Measurements from ENCODE around the gene SMPD2.

SMPD2 gene

DNA sequence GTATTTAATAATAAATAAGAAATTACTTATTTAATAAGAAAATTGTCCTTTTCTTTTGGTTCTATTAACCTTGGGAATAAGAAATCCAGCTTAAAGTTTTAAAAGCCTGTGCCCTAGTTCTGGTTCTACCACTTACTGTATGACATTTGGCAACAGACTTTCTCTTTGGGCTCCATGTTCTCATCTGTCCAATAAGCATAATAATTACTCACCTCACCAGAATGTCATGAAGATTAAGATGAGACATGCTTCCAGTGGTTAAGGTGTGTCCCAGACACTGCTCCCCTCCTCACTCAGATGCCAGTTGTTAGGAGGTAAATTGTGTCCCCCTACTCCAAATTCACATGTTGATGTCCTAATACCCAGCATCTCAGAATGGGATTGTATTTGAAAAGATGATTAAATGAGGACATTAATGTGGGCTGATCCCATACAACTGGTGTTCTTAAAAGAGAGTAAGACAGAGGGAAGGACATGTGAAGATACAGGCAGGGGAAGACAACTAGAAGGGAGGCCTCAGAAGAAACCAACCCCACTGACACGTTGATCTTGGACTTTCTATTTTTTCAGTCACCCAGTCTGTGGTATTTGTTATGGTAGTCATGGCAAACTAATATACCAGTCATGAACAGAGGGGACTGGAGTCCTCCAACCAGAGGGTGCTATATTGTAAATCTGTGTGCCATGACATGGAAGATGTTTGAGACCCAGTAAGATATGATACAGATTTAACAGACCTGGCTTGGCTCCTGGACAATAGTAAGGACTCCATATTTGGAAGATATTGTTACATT, 21.4 kb downstream of the SMPD2 start:
- DNase-seq: no peak

DNA sequence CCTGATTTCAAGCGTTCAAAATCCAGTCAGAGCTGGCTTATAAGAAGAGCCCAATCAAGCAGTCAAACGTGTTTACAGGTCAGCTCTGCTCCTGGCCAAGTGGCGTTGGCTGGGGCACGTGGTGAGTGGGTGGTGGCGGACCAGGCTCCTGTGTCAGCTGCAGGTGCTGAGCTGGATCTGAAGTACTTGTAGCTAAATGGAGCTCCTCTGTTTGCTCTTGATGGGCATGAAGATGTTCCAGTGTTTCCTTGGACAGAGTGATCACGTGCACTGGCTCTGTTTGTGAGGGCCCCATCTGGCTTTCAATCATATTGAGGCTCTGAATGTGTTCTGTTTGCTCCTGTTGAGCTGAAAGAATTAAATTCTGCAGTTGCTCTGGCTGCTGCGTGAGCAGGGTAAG, 25.2 kb downstream of the SMPD2 start:
- DNase-seq: no peak

DNA sequence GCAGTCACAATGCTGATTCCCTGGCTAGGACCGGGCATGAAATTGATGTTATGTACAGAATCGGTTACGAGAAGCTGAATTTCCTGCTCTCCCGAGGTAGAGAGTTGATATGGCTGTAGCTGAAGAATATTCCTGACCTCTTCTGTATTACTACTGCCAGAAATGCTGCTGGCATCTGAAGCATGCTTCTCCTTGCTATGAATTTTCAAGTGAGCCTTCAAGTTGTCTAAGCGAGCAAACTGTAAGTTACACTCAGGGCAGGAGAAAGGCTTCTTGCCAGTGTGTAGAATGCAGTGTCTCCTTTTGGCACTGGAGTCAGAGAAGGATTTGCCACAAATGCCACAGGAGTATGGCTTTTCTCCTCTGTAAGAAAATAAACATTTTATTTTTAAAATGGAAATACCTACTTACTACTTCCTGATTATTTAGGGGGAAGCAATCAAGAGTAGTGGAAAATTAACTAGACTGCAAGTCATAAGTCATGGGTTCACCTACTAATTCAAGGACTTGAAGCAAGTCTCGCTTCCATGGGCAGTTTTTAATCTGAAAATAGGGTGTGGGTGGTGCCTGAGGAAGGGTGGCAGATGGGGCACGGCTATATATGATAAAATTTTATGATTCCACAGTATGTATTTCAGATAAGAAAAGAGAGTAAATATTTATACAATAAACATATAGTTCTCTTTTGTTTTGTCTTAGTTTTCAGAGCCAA, 25.8 kb downstream of the SMPD2 start:
- DNase-seq: no peak

DNA sequence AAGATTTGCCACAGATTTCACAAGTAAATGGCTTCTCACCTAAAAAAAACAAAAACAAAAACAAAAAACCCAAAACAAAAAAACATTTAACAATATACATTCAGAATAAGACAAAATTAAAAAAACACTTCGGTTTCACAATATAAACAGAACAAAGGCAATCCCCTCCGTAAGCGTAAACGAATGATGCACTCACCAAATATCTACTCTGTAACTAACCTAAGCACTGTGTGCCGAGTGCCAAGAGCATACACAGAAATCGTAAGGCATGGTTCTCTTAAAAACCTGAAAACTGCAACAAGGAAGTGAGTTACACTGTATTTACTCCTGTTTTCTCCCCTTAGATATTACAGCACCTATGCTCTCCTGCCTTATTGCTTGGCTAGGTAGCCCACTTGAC, 27.2 kb downstream of the SMPD2 start:
- no peak for DNase-seq

DNA sequence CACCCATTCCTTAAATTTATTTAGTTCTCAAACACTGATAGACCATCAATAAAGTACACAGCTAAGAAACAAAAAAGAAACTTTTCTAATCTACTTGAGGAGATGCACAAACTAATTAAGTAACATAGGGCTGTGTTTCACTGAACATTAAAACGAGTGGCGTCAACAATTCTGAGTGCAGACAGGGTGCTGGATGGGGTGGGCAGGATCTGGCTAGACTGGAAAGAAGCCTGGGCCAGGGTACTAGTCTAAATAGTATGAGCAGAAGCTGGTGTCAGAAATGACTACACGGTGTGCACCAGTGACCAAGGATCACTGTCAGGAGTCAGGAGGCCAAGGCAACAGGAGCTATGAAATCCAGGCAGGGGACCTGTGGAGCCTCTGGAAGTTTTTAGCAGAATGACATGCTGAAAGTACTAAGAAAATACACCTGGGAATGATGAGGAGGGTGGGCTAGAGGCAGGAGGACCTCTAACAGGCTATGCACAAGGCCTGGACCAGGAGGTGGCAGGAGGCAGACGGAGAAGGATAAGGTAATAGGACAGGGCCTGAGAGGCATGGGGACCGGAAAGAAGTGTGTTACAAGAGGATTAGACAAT, 29.2 kb downstream of the SMPD2 start:
- no peak for DNase-seq

DNA sequence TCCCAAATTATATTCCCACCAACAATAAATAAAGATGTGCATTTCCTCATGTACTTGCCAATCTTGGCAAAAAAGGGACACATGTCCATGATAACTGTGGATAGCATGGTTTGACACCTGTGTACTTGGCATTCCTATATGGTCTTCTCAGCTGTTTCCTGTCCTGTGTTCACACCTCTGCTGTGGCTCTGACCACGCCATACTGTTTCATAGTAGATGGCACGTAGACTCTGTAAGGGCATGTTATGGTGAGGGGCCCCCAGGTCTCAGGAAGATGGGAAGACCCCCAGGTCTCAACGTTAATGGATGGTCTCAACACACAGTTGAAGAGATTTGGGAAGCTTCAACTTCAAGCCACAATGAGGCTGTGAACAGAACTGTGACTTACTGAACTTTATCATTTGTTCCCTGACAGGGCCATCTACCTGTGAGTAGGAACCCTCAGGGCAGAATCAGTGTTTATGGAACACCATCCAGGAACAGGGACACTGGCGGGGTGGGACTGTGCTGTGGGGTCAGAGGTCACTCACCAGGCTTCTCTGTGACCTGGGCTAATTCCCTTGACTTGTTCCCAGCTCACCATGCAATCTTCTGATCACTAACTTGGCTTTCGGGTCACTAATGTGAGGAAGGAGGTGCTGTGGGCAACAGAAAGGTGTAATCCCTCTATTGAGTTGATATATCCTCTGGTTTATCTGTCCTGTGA, 30.7 kb downstream of the SMPD2 start:
- no peak for DNase-seq

DNA sequence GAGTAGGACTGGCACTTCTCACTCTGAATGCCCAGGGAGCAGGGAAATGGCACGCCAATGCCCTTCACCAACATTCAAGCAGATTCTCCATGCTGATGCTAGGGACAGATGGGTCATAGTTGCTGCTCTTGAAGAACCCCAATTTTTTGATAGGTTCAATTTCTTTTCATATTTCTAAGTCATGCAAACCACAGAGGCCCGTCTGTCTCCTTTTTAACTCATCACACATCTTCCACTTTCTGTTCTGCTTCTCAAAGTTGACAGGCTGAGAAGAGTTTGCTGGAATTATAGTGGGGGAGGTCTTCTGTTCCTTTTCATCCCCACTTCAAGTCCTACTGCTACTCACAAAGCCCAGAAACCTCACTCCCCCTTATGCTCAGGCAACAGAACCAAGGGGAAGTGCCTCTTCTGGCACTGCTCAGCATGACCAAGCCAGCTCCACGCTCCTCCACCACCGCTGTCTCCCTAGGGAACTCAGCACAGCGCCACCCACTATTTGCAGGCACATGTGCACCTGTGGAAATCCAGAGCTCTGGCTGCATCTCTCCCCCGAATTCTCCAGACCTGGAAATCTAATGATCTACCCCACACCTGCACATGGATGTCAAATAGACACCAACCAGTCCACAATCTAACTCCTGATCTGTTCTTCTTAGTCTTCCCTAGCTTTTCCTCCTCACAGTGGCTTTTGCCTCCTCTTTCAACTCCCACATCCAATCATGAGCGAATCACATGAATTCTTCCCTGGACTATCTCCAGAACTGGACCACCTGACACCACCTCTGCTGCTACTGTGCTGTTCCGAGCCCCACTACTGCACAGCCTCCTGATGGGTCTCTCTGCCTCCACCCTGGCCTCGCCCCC, 31.8 kb downstream of the SMPD2 start:
- DNase-seq: peak in 1 of 5 experiments; percentile 38

DNA sequence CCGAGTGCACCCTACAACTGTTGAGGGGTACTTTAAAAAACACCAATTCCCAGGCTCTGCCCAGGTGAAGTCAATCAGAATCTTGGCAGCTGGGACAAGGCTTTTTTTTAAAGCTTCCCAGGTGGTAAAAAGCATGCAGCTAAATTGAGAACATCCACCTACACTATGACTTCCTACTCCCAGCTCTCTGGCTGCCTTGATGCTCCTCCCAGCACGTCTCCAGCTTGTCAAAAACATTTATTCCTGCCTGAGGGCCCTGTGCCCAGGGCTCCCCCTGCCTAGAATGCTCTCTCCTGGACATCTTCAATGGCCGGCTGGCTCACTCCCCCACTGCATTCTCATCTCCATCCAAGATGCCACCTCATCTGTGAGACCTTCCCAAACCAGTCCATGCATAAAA, 32.6 kb downstream of the SMPD2 start:
- DNase-seq: no peak

DNA sequence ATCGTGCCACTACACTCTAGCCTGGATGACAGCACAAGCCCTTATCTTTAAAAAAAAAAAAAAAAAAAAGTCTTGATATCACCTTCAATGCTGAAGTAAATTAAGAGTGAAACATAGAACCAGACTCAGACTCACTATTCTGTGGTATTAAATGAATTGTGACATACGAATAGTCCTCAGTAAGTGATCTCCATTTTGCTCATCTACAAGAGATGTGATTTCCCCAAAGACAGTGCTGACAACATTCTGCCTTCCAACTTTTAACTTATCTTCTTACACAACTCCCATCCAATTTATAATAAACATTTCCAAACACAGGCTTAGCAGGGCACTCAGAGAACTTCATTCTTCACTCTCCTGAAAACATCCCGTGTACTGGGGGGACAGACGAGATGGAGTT, 34.5 kb downstream of the SMPD2 start:
- peak in 1 of 5 experiments; percentile 46 for DNase-seq

DNA sequence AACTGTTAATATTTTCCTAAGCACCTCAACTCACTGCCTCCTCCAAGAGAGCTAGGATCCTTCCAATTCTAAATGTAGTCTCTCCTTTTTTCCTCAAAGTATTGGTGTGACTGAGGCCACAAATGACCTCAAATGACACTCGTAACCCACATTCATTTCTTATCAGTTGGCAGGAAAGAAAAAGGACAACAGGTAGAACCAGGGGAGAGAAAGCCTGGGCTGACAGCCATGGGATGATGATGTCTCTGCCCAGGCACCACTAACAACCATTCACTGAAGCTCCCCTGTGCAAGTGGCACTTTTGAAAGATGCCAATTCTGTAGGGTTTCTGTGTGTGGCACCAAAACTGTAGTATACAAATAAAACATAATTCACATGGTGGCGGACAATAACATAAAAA, 35.1 kb downstream of the SMPD2 start:
- DNase-seq: no peak

DNA sequence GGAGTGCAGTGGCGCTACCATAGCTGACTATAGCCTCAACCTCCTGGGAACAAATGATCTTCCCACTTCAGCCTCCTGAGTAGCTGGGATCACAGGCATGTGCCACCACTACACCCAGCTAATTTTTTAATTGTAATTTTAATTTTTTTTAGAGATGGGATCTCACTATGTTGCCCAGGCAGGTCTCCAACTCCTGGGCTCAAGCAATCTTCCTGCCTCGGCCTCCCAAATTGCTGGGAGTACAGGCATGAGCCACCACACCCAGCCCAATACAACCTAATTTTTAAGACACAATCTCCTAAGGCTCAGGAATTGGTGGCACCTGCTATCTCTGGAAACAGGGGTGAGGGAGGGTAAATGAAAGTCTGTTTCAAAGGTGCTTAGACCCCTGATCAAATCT, 36.7 kb downstream of the SMPD2 start:
- DNase-seq: no peak

DNA sequence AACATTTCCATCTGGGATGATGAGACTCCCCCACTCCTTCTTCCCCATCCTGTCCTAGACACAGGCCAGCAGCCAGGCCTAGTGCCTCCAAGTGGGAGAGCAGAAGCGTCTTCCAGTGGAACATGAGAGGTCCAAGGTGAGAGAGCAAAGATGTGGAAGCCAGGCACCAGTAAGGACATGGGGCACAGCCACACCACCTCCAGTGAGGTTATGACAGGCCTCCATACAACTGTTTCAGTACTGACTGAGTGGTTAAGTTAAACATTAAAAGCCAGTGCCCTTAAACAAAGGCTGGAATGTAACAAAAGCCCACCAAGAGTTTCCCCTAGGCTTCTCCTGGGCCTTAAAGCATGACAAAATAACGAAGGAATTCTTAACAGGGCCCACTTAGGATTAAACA, 37.2 kb downstream of the SMPD2 start:
- DNase-seq: peak in 1 of 5 experiments; percentile 37

DNA sequence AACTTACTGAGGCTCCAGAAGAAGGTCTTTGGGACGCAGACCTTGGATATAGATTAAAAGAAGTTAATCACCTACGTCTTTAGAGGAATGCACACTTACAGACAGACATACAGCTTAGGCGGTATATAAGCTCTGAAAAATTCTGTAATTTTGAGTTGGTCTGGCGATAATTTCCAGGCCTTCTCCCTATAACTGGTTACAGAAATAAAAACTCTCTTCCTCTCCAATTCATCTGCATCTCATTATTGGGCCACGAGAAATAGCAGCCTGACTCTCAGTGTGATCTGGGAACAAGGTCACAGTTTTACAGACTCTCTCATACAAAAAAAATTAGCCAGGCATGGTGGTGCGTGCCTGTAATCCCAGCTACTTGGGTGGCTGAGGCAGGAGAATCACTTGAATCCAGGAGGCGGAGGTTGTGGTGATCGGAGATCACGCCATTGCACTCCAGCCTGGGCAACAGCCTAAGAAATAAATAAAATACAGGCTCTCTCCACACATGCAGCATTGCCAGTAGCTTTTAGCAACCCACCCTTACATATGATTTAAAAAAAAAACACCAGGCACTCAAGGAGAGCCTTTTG, 37.8 kb downstream of the SMPD2 start:
- no peak for DNase-seq

DNA sequence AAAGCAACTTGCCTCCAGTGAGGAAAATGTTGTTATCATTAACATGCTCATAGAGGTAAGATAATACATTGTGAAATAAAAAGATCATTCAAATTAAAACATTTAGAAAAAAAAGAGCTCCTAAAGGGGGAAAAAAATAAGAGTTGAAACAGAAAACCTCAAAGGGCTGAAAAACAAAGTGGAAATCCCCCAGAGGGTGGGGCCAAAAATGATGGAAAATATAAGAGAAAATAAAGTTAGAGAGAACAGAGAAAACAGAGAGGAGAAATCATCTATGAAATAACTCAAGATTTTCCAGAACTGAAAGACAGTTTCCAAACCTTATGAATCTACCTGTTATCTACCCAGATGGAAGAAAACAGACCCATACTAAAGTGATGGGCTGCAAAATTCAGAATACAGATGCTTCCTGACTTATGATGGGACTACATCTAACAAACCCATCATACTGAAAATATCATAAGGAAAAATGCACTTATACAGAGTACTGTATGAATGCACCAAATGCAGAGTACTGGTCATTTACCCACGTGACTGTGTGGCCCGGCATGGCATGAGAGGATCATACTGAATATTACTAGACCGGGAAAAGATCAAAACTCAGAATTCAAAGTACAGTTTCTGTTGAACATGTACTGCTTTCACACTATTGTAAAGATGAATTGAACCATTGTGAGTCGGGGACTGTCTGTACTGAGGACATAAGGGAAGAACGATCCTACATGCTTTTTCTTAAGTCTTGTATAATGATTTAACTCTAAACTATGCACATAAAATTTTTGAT, 38.5 kb downstream of the SMPD2 start:
- DNase-seq: no peak

DNA sequence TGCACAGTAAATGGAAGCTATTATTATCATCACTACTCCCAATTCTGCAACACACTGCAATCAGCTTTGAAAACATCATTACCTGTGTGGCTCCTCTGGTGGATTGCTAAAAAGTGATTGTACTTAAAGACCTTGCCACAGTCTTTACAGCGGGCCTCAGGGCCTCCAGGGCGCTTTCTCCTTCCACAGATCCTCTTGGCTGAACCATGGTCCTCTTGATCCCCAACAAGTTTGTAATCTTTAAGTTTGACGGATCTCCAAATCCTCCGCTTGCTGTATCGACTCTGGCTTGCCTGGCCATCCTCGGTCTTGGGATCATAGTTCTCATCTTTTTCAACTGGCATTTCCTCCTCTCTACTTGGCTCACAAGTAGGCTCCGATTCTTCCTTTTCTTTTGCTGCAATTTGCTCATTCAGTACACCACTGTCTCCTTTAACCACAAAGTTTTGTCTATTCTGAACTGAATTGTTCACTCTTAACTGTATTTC, 40.5 kb downstream of the SMPD2 start:
- DNase-seq: peak in 1 of 5 experiments; percentile 44

DNA sequence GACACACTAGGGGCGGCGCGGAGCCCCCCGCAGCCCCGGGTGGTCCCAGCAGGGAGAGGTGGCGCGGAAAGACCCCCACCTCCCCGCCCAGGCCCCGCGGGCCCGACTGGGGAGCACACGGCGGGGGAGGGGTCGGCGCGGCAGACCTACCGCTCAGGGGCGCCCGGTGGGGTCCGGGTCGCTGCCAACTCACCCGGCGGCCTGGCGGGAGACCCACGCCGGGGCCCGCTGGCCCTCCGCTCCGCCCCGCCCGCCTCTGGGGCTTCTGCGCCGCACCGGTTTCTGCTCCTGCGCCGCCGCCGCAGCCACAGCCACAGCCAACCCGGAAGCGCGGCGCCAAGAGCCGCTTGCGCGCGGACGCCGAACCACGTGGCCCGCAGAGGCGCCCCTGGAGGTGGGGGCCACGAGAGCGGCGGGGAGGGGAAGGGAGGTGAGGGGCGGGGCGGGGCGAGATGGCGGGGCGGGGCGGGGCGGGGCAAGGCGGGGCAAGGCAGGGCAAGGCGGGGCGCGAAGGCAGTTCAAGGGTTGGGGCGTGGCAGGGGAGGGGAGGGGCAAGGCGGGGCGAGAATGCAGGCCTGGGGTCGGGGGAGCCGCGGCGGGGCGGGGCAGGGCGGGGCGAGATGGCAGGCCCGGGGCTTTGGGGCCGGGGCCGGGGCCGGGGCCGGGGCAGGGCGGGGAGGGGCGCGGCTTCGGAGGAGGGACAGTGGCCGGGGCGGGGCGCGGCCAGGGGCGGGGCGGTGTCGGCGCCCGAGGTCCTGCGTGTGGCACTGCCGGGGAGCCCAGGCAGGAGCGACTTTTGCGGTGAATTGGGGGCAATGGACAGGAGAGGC, 42.6 kb downstream of the SMPD2 start, which contains the start of gene ZBTB24:
Gene ZBTB24, minus strand, starts transcription at position 315 of the 830 bp plus-strand sequence. CDS start 1,193 bp downstream, outside the sequence.
- peak; percentile 84 to 97 (median 87) for DNase-seq

DNA sequence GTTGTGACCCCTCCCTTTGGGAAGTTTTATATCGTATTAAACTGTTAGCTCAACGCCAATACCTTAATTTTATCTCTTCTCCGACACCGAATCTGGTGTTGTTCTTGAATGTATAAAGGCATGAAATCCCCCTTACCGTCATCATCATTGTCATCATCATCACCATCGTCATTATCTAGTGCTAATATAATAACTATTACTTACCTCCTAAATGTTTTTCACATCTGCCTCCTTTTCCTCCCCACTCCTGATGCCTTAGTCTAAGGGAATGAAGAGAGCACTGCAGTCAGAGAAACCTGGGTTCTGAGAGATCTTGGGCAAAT, 43.2 kb downstream of the SMPD2 start:
- no peak for DNase-seq

DNA sequence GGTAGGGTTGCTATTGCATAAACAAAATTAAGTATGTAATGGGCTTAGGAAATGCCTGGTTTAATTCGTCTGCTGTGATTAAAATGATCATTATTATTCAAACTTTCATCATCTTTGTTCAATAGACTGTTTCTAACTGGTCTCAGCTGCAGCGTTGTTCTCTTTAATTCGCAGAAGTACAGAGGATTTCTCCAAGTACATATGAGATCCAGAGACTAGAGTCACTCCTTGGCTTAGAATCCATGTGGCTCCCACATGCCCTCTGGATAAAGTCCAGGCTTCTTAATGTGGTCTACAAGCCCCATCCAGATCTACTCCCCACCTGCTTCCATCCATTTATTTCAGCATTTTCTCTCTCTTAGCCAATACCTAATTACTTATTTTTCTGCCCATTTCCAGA, 43.6 kb downstream of the SMPD2 start:
- DNase-seq: no peak

DNA sequence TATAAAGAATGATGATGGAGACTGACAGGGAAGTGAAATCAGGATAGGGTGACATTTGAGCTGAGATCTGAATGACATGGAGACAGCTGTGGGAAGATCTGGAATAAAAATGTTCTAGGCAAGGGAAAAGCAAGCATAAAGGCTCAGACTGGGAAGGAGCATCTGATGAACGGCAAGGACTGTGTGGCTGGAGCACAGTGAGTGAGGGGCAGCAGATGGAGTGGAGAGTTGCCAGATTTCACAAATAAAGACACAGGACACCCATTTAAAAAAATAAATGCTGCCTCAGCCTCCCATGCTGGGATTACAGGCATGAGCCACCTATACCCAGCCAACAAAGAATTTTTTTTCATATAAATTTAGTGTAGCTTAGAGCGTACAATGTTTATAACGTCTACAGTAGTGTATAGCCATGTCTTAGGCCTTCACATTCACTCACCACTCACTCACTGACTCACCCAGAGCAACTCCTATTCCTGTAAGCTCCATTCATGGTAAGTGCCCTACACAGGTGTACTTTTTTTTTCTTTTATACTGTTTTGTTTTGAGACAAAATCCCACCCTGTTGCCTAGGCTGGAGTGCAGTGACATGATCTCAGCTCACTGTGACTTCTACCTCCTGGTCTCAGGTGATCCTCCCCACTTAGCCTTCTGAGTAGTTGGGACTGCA, 44.9 kb downstream of the SMPD2 start:
- DNase-seq: no peak

All from T-helper 2 cell (primary cell).